PFSK-1 (cell line): ENCODE measurements around the gene IL6ST.

Experiments
- POLR2AphosphoS5 ChIP-seq: IDR thresholded peaks from 2 replicates; pipeline ENCODE4 v1.6.1; 2012; ENCODE audit warnings: low read depth, mild to moderate bottlenecking, control low read depth, low read length, moderate library complexity
- REST ChIP-seq, 2 experiments: IDR thresholded peaks; 2 replicates each; pipeline versions ENCODE4 v1.6.1 to v1.8.0; 2011 to 2012; ENCODE audit warnings: low read depth in 2 of 2, low read length in 2 of 2, control low read depth in 1 of 2, inconsistent platforms in 1 of 2, mild to moderate bottlenecking in 1 of 2, moderate library complexity in 1 of 2; ENCODE audit not compliant: insufficient read depth in 1 of 2
- SIN3A ChIP-seq: IDR thresholded peaks from 2 replicates; pipeline ENCODE4 v1.6.1; 2012; ENCODE audit warnings: mild to moderate bottlenecking, low read length, moderate library complexity, borderline replicate concordance; ENCODE audit not compliant: insufficient read depth
- TAF1 ChIP-seq: IDR thresholded peaks from 2 replicates; pipeline ENCODE4 v1.6.1; 2012; ENCODE audit warnings: low read length, control low read depth, borderline replicate concordance; ENCODE audit not compliant: insufficient read depth

GRCh38 chr5:55921617-55922016 lies 73.1 kb downstream of the IL6ST start:
- no peak for TF ChIP-seq POLR2AphosphoS5
- no peak for TF ChIP-seq REST (IDR thresholded peaks at IDR 0.05; ENCODE audit: insufficient read depth in 1 of 2, low read depth in 2 of 2, low read length in 2 of 2)
- TF ChIP-seq TAF1: no peak
- no peak for TF ChIP-seq SIN3A
